B cell (primary cell): ENCODE results near the gene VSIG10L2.
"Not testable (repeated sequence)": the region's sequence is repeated elsewhere in the genome, so short reads cannot be mapped to it uniquely, and the experiment has no call there.

ENCODE experiments used
- CTCF ChIP-seq: fragments of 200-600 bp; IDR thresholded peaks from one replicate; pipeline ENCODE4 v1.8.0; 2022; ENCODE audit warnings: antibody characterized with exemption, mild to moderate bottlenecking
- EZH2 ChIP-seq: IDR thresholded peaks from 2 replicates; pipeline ENCODE4 v1.6.1; 2012; ENCODE audit warnings: borderline replicate concordance, low read depth, mild to moderate bottlenecking, moderate library complexity, low read length; ENCODE audit not compliant: insufficient read depth, poor library complexity, severe bottlenecking

GRCh38 chr11:125985956-125986355 is 40.1 kb downstream of the VSIG10L2 start:
- not testable (repeated sequence) for TF ChIP-seq EZH2, CTCF
